Neural cell (in vitro differentiated cells): ENCODE measurements around the gene COTL1.

Experiments
- EZH2 ChIP-seq: fragments of 200-600, 300-800 bp; shearing (Covaris generic), sonication (generic); IDR thresholded peaks from 2 replicates; pipeline ENCODE4 v1.6.1; 2014; ENCODE audit warnings: antibody characterized with exemption, low read length, borderline replicate concordance, mild to moderate bottlenecking; ENCODE audit not compliant: insufficient read depth, poor library complexity, severe bottlenecking
- TF ChIP-seq, protein P1 (sequence below): fragments of 450-650 bp; IDR thresholded peaks from 2 replicates; pipeline ENCODE4 v1.5.1; 2014; ENCODE audit warnings: antibody characterized with exemption, mild to moderate bottlenecking, moderate library complexity; ENCODE audit not compliant: poor library complexity, severe bottlenecking
- TF ChIP-seq, protein P2 (sequence below): IDR thresholded peaks from 2 replicates; pipeline ENCODE4 v1.6.1; 2012; ENCODE audit warnings: borderline replicate concordance

DNA sequence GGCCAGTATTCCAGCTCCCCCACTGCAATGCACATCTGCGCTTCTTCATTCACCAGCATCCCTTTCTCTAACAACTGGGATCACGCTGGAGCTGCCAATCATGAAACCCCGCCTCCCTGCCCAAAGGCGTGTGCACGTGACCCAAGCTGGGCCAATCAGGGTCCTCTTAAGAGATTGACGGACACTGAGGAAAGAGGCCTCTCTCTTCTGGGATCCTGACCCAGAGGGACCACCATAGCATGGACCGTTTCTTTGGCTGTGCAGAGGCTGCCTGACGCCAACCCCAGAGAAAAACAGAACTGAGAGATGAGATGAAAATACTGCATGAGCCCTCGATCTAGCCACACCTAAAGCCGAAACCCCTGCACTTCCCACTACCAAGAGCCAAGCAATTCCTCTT lies 32.0 kb downstream of the COTL1 start:
- TF ChIP-seq, protein P1, sequence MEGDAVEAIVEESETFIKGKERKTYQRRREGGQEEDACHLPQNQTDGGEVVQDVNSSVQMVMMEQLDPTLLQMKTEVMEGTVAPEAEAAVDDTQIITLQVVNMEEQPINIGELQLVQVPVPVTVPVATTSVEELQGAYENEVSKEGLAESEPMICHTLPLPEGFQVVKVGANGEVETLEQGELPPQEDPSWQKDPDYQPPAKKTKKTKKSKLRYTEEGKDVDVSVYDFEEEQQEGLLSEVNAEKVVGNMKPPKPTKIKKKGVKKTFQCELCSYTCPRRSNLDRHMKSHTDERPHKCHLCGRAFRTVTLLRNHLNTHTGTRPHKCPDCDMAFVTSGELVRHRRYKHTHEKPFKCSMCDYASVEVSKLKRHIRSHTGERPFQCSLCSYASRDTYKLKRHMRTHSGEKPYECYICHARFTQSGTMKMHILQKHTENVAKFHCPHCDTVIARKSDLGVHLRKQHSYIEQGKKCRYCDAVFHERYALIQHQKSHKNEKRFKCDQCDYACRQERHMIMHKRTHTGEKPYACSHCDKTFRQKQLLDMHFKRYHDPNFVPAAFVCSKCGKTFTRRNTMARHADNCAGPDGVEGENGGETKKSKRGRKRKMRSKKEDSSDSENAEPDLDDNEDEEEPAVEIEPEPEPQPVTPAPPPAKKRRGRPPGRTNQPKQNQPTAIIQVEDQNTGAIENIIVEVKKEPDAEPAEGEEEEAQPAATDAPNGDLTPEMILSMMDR, result no peak
- TF ChIP-seq EZH2, result no peak
- TF ChIP-seq, protein P2, sequence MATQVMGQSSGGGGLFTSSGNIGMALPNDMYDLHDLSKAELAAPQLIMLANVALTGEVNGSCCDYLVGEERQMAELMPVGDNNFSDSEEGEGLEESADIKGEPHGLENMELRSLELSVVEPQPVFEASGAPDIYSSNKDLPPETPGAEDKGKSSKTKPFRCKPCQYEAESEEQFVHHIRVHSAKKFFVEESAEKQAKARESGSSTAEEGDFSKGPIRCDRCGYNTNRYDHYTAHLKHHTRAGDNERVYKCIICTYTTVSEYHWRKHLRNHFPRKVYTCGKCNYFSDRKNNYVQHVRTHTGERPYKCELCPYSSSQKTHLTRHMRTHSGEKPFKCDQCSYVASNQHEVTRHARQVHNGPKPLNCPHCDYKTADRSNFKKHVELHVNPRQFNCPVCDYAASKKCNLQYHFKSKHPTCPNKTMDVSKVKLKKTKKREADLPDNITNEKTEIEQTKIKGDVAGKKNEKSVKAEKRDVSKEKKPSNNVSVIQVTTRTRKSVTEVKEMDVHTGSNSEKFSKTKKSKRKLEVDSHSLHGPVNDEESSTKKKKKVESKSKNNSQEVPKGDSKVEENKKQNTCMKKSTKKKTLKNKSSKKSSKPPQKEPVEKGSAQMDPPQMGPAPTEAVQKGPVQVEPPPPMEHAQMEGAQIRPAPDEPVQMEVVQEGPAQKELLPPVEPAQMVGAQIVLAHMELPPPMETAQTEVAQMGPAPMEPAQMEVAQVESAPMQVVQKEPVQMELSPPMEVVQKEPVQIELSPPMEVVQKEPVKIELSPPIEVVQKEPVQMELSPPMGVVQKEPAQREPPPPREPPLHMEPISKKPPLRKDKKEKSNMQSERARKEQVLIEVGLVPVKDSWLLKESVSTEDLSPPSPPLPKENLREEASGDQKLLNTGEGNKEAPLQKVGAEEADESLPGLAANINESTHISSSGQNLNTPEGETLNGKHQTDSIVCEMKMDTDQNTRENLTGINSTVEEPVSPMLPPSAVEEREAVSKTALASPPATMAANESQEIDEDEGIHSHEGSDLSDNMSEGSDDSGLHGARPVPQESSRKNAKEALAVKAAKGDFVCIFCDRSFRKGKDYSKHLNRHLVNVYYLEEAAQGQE, result no peak
